Measurements from ENCODE around the gene RNF180. TPM values are rescaled to one million over a fixed set of nuclear protein-coding genes. Genes with fewer than 3 reads are reported as not detected.
"Not testable (repeated sequence)": the region's sequence is repeated elsewhere in the genome, so short reads cannot be mapped to it uniquely, and the experiment has no call there.

Gene RNF180
- total RNA-seq, 1 experiment from 2014 or later = 0.10 TPM

- not testable (repeated sequence) for H3K27me3 ChIP-seq, H3K4me3 ChIP-seq, H3K9me3 ChIP-seq, H3K36me3 ChIP-seq, DNase-seq
Observed at GRCh38 chr5:64398735-64399134, 233.1 kb downstream of the RNF180 start.

- not testable (repeated sequence) for H3K4me3 ChIP-seq, H3K9me3 ChIP-seq, H3K27me3 ChIP-seq, DNase-seq, H3K36me3 ChIP-seq
Observed at GRCh38 chr5:64407103-64407825, 241.6 kb downstream of the RNF180 start.

- Histone ChIP-seq H3K36me3 (no peaks in the 10 kb centered on the region), H3K9me3 (no peaks in the 10 kb centered on the region), H3K4me3 (no peak overlapping the region), H3K27me3 (no peaks in the 10 kb centered on the region)
- DNase-seq = no peak
Observed at GRCh38 chr5:64417390-64417789, 251.7 kb downstream of the RNF180 start.

- Histone ChIP-seq H3K36me3 (no peaks in the 10 kb centered on the region), H3K9me3 (no peaks in the 10 kb centered on the region), H3K27me3 (no peaks in the 10 kb centered on the region), H3K4me3 (no peak overlapping the region)
- no peak for DNase-seq
Observed at GRCh38 chr5:64418013-64418412, 252.4 kb downstream of the RNF180 start.

Other genes starting within 250 kb of the RNF180 start
- not detected in 2 replicates for gene HTR1A, start 203.4 kb upstream of the RNF180 start, total RNA-seq (2014; rRNA removed; shearing (Covaris generic); ENCODE audit: low replicate concordance)